H9 (cell line): ENCODE results near the gene IL10RA. TPM values are rescaled to one million over a fixed set of nuclear protein-coding genes. Genes with fewer than 3 reads are reported as not detected.

Experiments used
- DNase-seq: peaks from one replicate; pipeline ENCODE4 v3.0.0-alpha.2; 2017
- H2AFZ ChIP-seq: one replicate; pipeline ENCODE4 v1.6.1; 2013; ENCODE audit warnings: mild to moderate bottlenecking, low read length, control low read depth, moderate library complexity
- H2AK5ac ChIP-seq: 2 replicates; pipeline ENCODE4 v1.6.1; 2013; ENCODE audit warnings: low read length, control low read depth, mixed read lengths; ENCODE audit not compliant: insufficient read length
- H2BK120ac ChIP-seq: one replicate; pipeline ENCODE4 v1.6.1; 2013; ENCODE audit warnings: low read depth, mild to moderate bottlenecking, low read length, control low read depth, inconsistent platforms; ENCODE audit not compliant: poor library complexity, severe bottlenecking
- H2BK12ac ChIP-seq: 2 replicates; pipeline ENCODE4 v1.6.1; 2013; ENCODE audit warnings: low read length, control low read depth, mixed read lengths, low read depth; ENCODE audit not compliant: insufficient read length
- H2BK15ac ChIP-seq: 2 replicates; pipeline ENCODE4 v1.6.1; 2013; ENCODE audit warnings: low read depth, low read length, control low read depth
- H2BK20ac ChIP-seq: one replicate; pipeline ENCODE4 v1.6.1; 2013; ENCODE audit warnings: low read depth, mild to moderate bottlenecking, low read length, control low read depth, inconsistent platforms; ENCODE audit not compliant: poor library complexity, severe bottlenecking
- H2BK5ac ChIP-seq: 2 replicates; pipeline ENCODE4 v1.6.1; 2013; ENCODE audit warnings: low read length, control low read depth, mixed read lengths; ENCODE audit not compliant: insufficient read length
- H3K14ac ChIP-seq: 2 replicates; pipeline ENCODE4 v1.6.1; 2013; ENCODE audit warnings: low read length, control low read depth; ENCODE audit not compliant: insufficient read depth
- H3K18ac ChIP-seq: 2 replicates; pipeline ENCODE4 v1.6.1; 2013; ENCODE audit warnings: low read depth, mild to moderate bottlenecking, mixed read lengths, low read length, control low read depth; ENCODE audit not compliant: insufficient read length
- H3K23ac ChIP-seq: 2 replicates; pipeline ENCODE4 v1.6.1; 2013; ENCODE audit warnings: low read length, control low read depth, mixed read lengths, low read depth; ENCODE audit not compliant: insufficient read length
- H3K23me2 ChIP-seq: 2 replicates; pipeline ENCODE4 v1.6.1; 2013; ENCODE audit warnings: low read depth, mild to moderate bottlenecking, mixed read lengths, low read length, control low read depth; ENCODE audit not compliant: insufficient read length, poor library complexity, severe bottlenecking
- H3K27ac ChIP-seq: 2 replicates; pipeline ENCODE4 v1.5.1; 2013; ENCODE audit warnings: low read length, control low read depth, mixed read lengths, low read depth; ENCODE audit not compliant: insufficient read length
- H3K27me3 ChIP-seq: 2 replicates; pipeline ENCODE4 v1.6.1; 2013; ENCODE audit warnings: low read length, control low read depth, inconsistent platforms; ENCODE audit not compliant: insufficient read depth
- H3K4ac ChIP-seq: 2 replicates; pipeline ENCODE4 v1.6.1; 2013; ENCODE audit warnings: low read depth, mild to moderate bottlenecking, control low read depth, inconsistent platforms, low read length, moderate library complexity
- H3K4me1 ChIP-seq: 2 replicates; pipeline ENCODE4 v1.6.1; 2013; ENCODE audit warnings: low read length, control low read depth, inconsistent platforms; ENCODE audit not compliant: insufficient read depth
- H3K4me2 ChIP-seq: 2 replicates; pipeline ENCODE4 v1.6.1; 2013; ENCODE audit warnings: low read length, control low read depth, mixed read lengths; ENCODE audit not compliant: insufficient read length, insufficient read depth
- H3K56ac ChIP-seq: 2 replicates; pipeline ENCODE4 v1.6.1; 2013; ENCODE audit warnings: low read depth, mild to moderate bottlenecking, mixed read lengths, low read length, control low read depth; ENCODE audit not compliant: insufficient read length
- H3K79me1 ChIP-seq: 2 replicates; pipeline ENCODE4 v1.6.1; 2013; ENCODE audit warnings: low read depth, mild to moderate bottlenecking, moderate library complexity, low read length, control low read depth, inconsistent platforms; ENCODE audit not compliant: insufficient read depth, poor library complexity, severe bottlenecking
- H3K79me2 ChIP-seq: 2 replicates; pipeline ENCODE4 v1.6.1; 2013; ENCODE audit warnings: low read length, control low read depth, inconsistent platforms; ENCODE audit not compliant: insufficient read depth
- H3K9ac ChIP-seq: 2 replicates; pipeline ENCODE4 v1.6.1; 2013; ENCODE audit warnings: low read length, control low read depth, mixed read lengths; ENCODE audit not compliant: insufficient read length; ENCODE audit errors: extremely low read depth
- H3K9me3 ChIP-seq: one replicate; pipeline ENCODE4 v1.6.1; 2013; ENCODE audit warnings: low read depth, low read length, inconsistent platforms; ENCODE audit not compliant: control insufficient read depth
- H3T11ph ChIP-seq: one replicate; pipeline ENCODE4 v1.6.1; 2013; ENCODE audit warnings: mild to moderate bottlenecking, low read length, control low read depth, inconsistent platforms
- H4K20me1 ChIP-seq: one replicate; pipeline ENCODE4 v1.6.1; 2013; ENCODE audit not compliant: control insufficient read depth, insufficient read length, insufficient read depth
- H4K5ac ChIP-seq: 2 replicates; pipeline ENCODE4 v1.6.1; 2013; ENCODE audit warnings: low read depth, mild to moderate bottlenecking, mixed read lengths, low read length, control low read depth; ENCODE audit not compliant: insufficient read length
- H4K8ac ChIP-seq: replicated peaks from 2 replicates; pipeline ENCODE4 v1.6.1; 2013; ENCODE audit warnings: low read length, control low read depth, mixed read lengths, low read depth; ENCODE audit not compliant: insufficient read length
- H4K91ac ChIP-seq: 2 replicates; pipeline ENCODE4 v1.6.1; 2013; ENCODE audit warnings: low read depth, mild to moderate bottlenecking, moderate library complexity, mixed read lengths, low read length, control low read depth; ENCODE audit not compliant: insufficient read length
- H3K27ac Mint-ChIP-seq, 3 experiments: 2 replicates in 2 of 3; 3 replicates in 1 of 3; pipeline ENCODE4 v1.8.0; 2020 to 2021; ENCODE audit warnings: mixed read lengths in 3 of 3, mild to moderate bottlenecking in 1 of 3, moderate library complexity in 1 of 3
- H3K27me3 Mint-ChIP-seq: 2 replicates; pipeline ENCODE4 v1.8.0; 2021; ENCODE audit warnings: low read depth, mild to moderate bottlenecking, moderate library complexity, mixed read lengths
- H3K36me3 Mint-ChIP-seq, 3 experiments: 2 replicates in 2 of 3; 3 replicates in 1 of 3; pipeline ENCODE4 v1.8.0; 2020 to 2021; ENCODE audit warnings: low read depth in 3 of 3, mixed read lengths in 3 of 3; ENCODE audit not compliant: insufficient read depth in 1 of 3
- H3K4me1 Mint-ChIP-seq, 2 experiments: 2 replicates each; pipeline ENCODE4 v1.8.0; 2020; ENCODE audit warnings: mixed read lengths in 2 of 2
- H3K4me3 Mint-ChIP-seq, 2 experiments: 2 replicates in 1 of 2; 3 replicates in 1 of 2; pipeline ENCODE4 v1.8.0; 2020 to 2021; ENCODE audit warnings: mild to moderate bottlenecking in 2 of 2, mixed read lengths in 2 of 2, moderate library complexity in 1 of 2
- H3K9me3 Mint-ChIP-seq, 2 experiments: 2 replicates in 1 of 2; 3 replicates in 1 of 2; pipeline ENCODE4 v1.8.0; 2020; ENCODE audit warnings: mild to moderate bottlenecking in 2 of 2, mixed read lengths in 2 of 2, moderate library complexity in 1 of 2
- WGBS: extraction: QIAGEN DNeasy Blood & Tissue Kit; methylation state at CpG from one replicate; pipeline ENCODE4 v1.1.7; 2013; ENCODE audit warnings: missing lambda C conversion rate, low lambda C conversion rate, mixed read lengths; ENCODE audit not compliant: insufficient read length; ENCODE audit errors: extremely low coverage; 5-methylcytosine and 5-hydroxymethylcytosine counted together
- total RNA-seq: library from RNA; stranded (reverse); gene quantifications from 2 replicates; pipeline ENCODE4 v1.2.1, GENCODE V29; 2021
- TF ChIP-seq, protein P1 (sequence below): fragments of 200-600 bp; sonication (generic); conservative IDR thresholded peaks from 3 replicates; pipeline ENCODE4 v1.8.0; 2021; ENCODE audit warnings: antibody characterized with exemption, mild to moderate bottlenecking

Gene IL10RA
- total RNA-seq, 1 experiment from 2014 or later = not detected

DNA sequence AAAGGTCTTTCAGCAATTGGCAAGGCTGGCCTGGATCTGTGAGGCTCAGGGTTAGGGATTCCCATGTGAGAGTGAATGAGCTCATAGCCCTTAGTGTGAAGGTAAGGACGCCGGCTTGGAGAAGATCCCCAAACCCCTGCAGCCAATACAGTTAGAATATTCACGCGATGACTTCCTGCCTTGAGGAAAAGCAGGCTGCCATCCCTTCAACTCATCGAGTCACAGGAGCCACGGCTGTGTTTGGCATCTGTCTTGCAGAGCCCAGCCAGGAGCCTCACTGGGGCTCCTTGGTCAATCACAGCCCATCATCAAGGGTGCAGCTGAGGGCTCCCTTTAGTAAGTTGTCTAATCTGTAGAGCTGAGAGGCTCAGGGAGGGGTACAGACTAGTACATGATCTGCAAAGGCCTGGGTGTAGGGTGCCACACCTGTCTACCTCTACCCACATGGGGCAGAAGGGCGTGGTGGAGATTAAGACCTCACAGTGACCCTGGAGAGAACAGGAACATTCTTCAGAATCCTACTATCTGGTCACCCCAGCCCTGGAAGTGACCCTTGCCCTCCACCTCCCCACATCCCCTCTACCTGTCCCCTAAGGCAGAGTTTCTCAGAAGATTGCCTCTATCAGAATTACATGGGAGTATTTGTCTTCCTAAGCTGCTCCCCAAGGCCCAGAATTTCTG lies 18.5 kb downstream of the IL10RA start:
- WGBS = no CpG with 5 or more reads among the region's 7 CpGs
- TF ChIP-seq, protein P1, sequence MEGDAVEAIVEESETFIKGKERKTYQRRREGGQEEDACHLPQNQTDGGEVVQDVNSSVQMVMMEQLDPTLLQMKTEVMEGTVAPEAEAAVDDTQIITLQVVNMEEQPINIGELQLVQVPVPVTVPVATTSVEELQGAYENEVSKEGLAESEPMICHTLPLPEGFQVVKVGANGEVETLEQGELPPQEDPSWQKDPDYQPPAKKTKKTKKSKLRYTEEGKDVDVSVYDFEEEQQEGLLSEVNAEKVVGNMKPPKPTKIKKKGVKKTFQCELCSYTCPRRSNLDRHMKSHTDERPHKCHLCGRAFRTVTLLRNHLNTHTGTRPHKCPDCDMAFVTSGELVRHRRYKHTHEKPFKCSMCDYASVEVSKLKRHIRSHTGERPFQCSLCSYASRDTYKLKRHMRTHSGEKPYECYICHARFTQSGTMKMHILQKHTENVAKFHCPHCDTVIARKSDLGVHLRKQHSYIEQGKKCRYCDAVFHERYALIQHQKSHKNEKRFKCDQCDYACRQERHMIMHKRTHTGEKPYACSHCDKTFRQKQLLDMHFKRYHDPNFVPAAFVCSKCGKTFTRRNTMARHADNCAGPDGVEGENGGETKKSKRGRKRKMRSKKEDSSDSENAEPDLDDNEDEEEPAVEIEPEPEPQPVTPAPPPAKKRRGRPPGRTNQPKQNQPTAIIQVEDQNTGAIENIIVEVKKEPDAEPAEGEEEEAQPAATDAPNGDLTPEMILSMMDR = no peak
- peaks cover 8 to 10% of the 10 kb centered on the region in 2 experiments for H3K4me1 Mint-ChIP-seq

More for the DNA sequence above, 18.5 kb downstream of the IL10RA start:
- H4K91ac ChIP-seq = no peak overlapping the region
- no peak overlapping the region for H3K4ac ChIP-seq
- Mint-ChIP-seq H3K27me3 (peaks cover 15% of the 10 kb centered on the region), H3K9me3 (no peaks in the 10 kb centered on the region), H3K27ac (no peak overlapping the region), H3K4me3 (no peak overlapping the region), H3K36me3 (no peaks in the 10 kb centered on the region)
- H3K4me2 ChIP-seq = no peak overlapping the region
- no peak overlapping the region; the same call in 1 of the 2 replicates for H2BK15ac ChIP-seq
- H3K9ac ChIP-seq = no peak overlapping the region
- no peaks in the 10 kb centered on the region for H3K79me2 ChIP-seq
- no peak overlapping the region for H2AFZ ChIP-seq
- H4K5ac ChIP-seq = no peak overlapping the region
- no peak overlapping the region for H3K27ac ChIP-seq
- DNase-seq = no peak
- no peak overlapping the region for H2BK12ac ChIP-seq
- no peak overlapping the region for H3K23ac ChIP-seq
- H3K27me3 ChIP-seq = peaks cover 2% of the 10 kb centered on the region; the same call in 1 of the 2 replicates
- no peak overlapping the region for H3T11ph ChIP-seq
- no peak overlapping the region for H4K8ac ChIP-seq
- H2BK20ac ChIP-seq = no peak overlapping the region
- no peak overlapping the region for H3K56ac ChIP-seq
- H3K79me1 ChIP-seq = no peaks in the 10 kb centered on the region
- H2AK5ac ChIP-seq = no peak overlapping the region
- H2BK5ac ChIP-seq = no peak overlapping the region
- H3K18ac ChIP-seq = no peak overlapping the region
- H4K20me1 ChIP-seq = no peaks in the 10 kb centered on the region
- H3K9me3 ChIP-seq = no peaks in the 10 kb centered on the region
- 0 out of 2 replicates have a peak, but pooled peaks cover 6% of the 10 kb centered on the region for H3K4me1 ChIP-seq
- H2BK120ac ChIP-seq = no peak overlapping the region
- no peaks in the 10 kb centered on the region for H3K23me2 ChIP-seq
- H3K14ac ChIP-seq = no peak overlapping the region
